ENCODE measurements around the gene PCDHA4.
"Not testable (repeated sequence)": the region's sequence is repeated elsewhere in the genome, so short reads cannot be mapped to it uniquely, and the experiment has no call there.

Gene PCDHA4

GRCh38 chr5:140828362-140828737 is 21.5 kb downstream of the PCDHA4 start:
- no peak for TF ChIP-seq CTCF (IDR thresholded peaks at IDR 0.05; ENCODE audit: extremely low read depth, missing control alignments)
- no peak for DNase-seq (ENCODE audit: low spot score)

- DNase-seq (ENCODE audit: low spot score): not testable (repeated sequence)
Observed at GRCh38 chr5:140829511-140830501, 22.9 kb downstream of the PCDHA4 start.

GRCh38 chr5:140833993-140834392 is 27.1 kb downstream of the PCDHA4 start, which contains the start of gene PCDHA7:
Gene PCDHA7, plus strand, starts transcription at chr5:140834269. Its CDS starts 115 bp downstream, at chr5:140834384.
- TF ChIP-seq CTCF (IDR thresholded peaks at IDR 0.05; ENCODE audit: extremely low read depth, missing control alignments): no peak

GRCh38 chr5:140834439-140835008 is 27.7 kb downstream of the PCDHA4 start:
- DNase-seq (ENCODE audit: low spot score): not testable (repeated sequence)

More at GRCh38 chr5:140833993-140834392, 27.1 kb downstream of the PCDHA4 start, which contains the start of gene PCDHA7:
- no peak for DNase-seq (ENCODE audit: low spot score)

- DNase-seq (ENCODE audit: low spot score): no peak
- no peak for TF ChIP-seq CTCF (IDR thresholded peaks at IDR 0.05; ENCODE audit: extremely low read depth, missing control alignments)
Observed at GRCh38 chr5:140835622-140836510, 29.0 kb downstream of the PCDHA4 start.

- DNase-seq (ENCODE audit: low spot score): no peak
Observed at GRCh38 chr5:140840978-140841962, 34.4 kb downstream of the PCDHA4 start, which contains the start of gene PCDHA8. Gene PCDHA8, plus strand, starts transcription at chr5:140841187. Its CDS starts 135 bp downstream, at chr5:140841322.

More at GRCh38 chr5:140840978-140841962, 34.4 kb downstream of the PCDHA4 start, which contains the start of gene PCDHA8:
- TF ChIP-seq CTCF (IDR thresholded peaks at IDR 0.05; ENCODE audit: extremely low read depth, missing control alignments): no peak
